T-cell (primary cell): ENCODE measurements around the gene FOXK2. TPM values are rescaled to one million over a fixed set of nuclear protein-coding genes. Genes with fewer than 3 reads are reported as not detected.
"Not testable (repeated sequence)": the region's sequence is repeated elsewhere in the genome, so short reads cannot be mapped to it uniquely, and the experiment has no call there.

Experiments used
- ATAC-seq, 4 experiments: fragments of 200-7000 bp in 3 of 4; fragments of 150-1000 bp in 1 of 4; cut with Tn5 transposase; replicated peaks in 1 of 4; 1 replicate in 3 of 4; 2 replicates in 1 of 4; pipeline ENCODE4 v1.10.0; 2021; ENCODE audit warnings: moderate library complexity in 3 of 4, mild to moderate bottlenecking in 2 of 4, moderate number of reproducible peaks in 1 of 4
- CTCF ChIA-PET, 2 donors: fragments of 300-600 bp; sonication (Branson Sonifier 250); formaldehyde crosslinking; loops; one replicate each; lab custom pipeline; 2022; ENCODE audit warnings: antibody characterized with exemption in 2 of 2; lab: Charles Lee
- POLR2A ChIA-PET, 2 donors: fragments of 300-600 bp; sonication (Branson Sonifier 250); formaldehyde crosslinking; loops; one replicate each; lab custom pipeline; 2022; ENCODE audit warnings: antibody characterized with exemption in 2 of 2; lab: Charles Lee
- DNase-seq, 35 experiments: peaks; one replicate each; pipeline versions ENCODE4 v3.0.0 to v3.0.0-alpha.2; 2013 to 2023
- H3K27ac ChIP-seq: one replicate; pipeline ENCODE4 v1.5.1; 2013; ENCODE audit warnings: low read length
- H3K27me3 ChIP-seq, 2 experiments: replicated peaks in 1 of 2; 1 replicate in 1 of 2; 2 replicates in 1 of 2; pipeline versions ENCODE4 v1.6.1 to v1.7.0; 2013; ENCODE audit warnings: low read length in 1 of 2, mixed read lengths in 1 of 2; ENCODE audit not compliant: control insufficient read depth in 2 of 2, insufficient read depth in 2 of 2; ENCODE audit errors: extremely low read depth in 1 of 2
- H3K36me3 ChIP-seq, 2 donors: 1 replicate in 1 of 2; 2 replicates in 1 of 2; pipeline versions ENCODE4 v1.6.1 to v1.7.0; 2013; ENCODE audit warnings: low read length in 1 of 2; ENCODE audit not compliant: control insufficient read depth in 2 of 2, insufficient read depth in 1 of 2; ENCODE audit errors: extremely low read depth in 1 of 2
- H3K4me1 ChIP-seq, 2 experiments: 1 replicate in 1 of 2; 2 replicates in 1 of 2; pipeline versions ENCODE4 v1.6.1 to v1.7.0; 2013; ENCODE audit warnings: low read length in 2 of 2, mixed read lengths in 1 of 2; ENCODE audit not compliant: insufficient read depth in 2 of 2, control insufficient read depth in 1 of 2; ENCODE audit errors: extremely low read depth in 1 of 2
- H3K4me3 ChIP-seq, 2 donors: 1 replicate in 1 of 2; 2 replicates in 1 of 2; pipeline versions ENCODE4 v1.5.1 to v1.7.0; 2013; ENCODE audit warnings: mild to moderate bottlenecking in 2 of 2, low read length in 1 of 2, moderate library complexity in 1 of 2; ENCODE audit not compliant: control insufficient read depth in 1 of 2; ENCODE audit errors: extremely low read depth in 1 of 2
- H3K9me3 ChIP-seq: 2 replicates; pipeline ENCODE4 v1.7.0; 2013
- H3K27ac Mint-ChIP-seq, 2 donors: one replicate each; pipeline ENCODE4 v1.8.0; 2020 to 2021; ENCODE audit warnings: mild to moderate bottlenecking in 2 of 2, mixed read lengths in 2 of 2
- H3K27me3 Mint-ChIP-seq, 2 donors: one replicate each; pipeline ENCODE4 v1.8.0; 2021 to 2022; ENCODE audit warnings: mixed read lengths in 2 of 2
- H3K36me3 Mint-ChIP-seq: one replicate; pipeline ENCODE4 v1.8.0; 2021; ENCODE audit warnings: mixed read lengths
- H3K4me1 Mint-ChIP-seq, 3 donors: one replicate each; pipeline ENCODE4 v1.8.0; 2020 to 2022; ENCODE audit warnings: mixed read lengths in 3 of 3, mild to moderate bottlenecking in 1 of 3
- H3K4me3 Mint-ChIP-seq, 3 donors: one replicate each; pipeline ENCODE4 v1.8.0; 2020 to 2022; ENCODE audit warnings: mild to moderate bottlenecking in 3 of 3, mixed read lengths in 3 of 3, moderate library complexity in 3 of 3
- H3K9me3 Mint-ChIP-seq, 3 donors: one replicate each; pipeline ENCODE4 v1.8.0; 2020 to 2022; ENCODE audit warnings: mixed read lengths in 3 of 3
- WGBS: methylation state at CpG from one replicate; pipeline ENCODE4 v1.1.5; 2013; ENCODE audit warnings: missing lambda C conversion rate; ENCODE audit not compliant: insufficient coverage; 5-methylcytosine and 5-hydroxymethylcytosine counted together
- total RNA-seq, 35 experiments: library from RNA in 6 of 35; stranded (reverse) in 6 of 35; fragments of 120-200 nt in 1 of 35; gene quantifications; one replicate each; pipeline versions ENCODE4 v1.2.1 to v1.2.4 and lab custom pipeline; 2013 to 2026

Gene FOXK2
- total RNA-seq, 5 donors from 2014 or later (not counting 1 experiment from before 2014, with no cell fraction given): 45.8 to 65.5 (median 61.9) TPM

- H3K9me3 ChIP-seq, H3K4me3 Mint-ChIP-seq: not testable (repeated sequence)
- WGBS: no CpG with 5 or more reads among the region's 5 CpGs
These were observed 7.9 kb upstream of the FOXK2 start for GRCh38 chr17:82511642-82512041.

GRCh38 chr17:82513864-82514263 lies 5.7 kb upstream of the FOXK2 start:
- H3K4me3 Mint-ChIP-seq, H3K36me3 ChIP-seq, H3K27me3 ChIP-seq, H3K4me3 ChIP-seq, H3K4me1 ChIP-seq, H3K4me1 Mint-ChIP-seq, H3K9me3 ChIP-seq, ATAC-seq, H3K27me3 Mint-ChIP-seq, POLR2A ChIA-PET, H3K27ac ChIP-seq, H3K27ac Mint-ChIP-seq, CTCF ChIA-PET, H3K9me3 Mint-ChIP-seq, DNase-seq, H3K36me3 Mint-ChIP-seq: not testable (repeated sequence)
- 100% methylated on average over 5 of the region's 10 CpGs for WGBS

More at GRCh38 chr17:82511642-82512041, 7.9 kb upstream of the FOXK2 start:
- H3K4me1 Mint-ChIP-seq, H3K4me3 ChIP-seq, H3K36me3 ChIP-seq, H3K27me3 Mint-ChIP-seq, ATAC-seq, POLR2A ChIA-PET, H3K27ac ChIP-seq, H3K27me3 ChIP-seq, H3K9me3 Mint-ChIP-seq, CTCF ChIA-PET, H3K36me3 Mint-ChIP-seq, H3K27ac Mint-ChIP-seq, H3K4me1 ChIP-seq, DNase-seq: not testable (repeated sequence)

DNA sequence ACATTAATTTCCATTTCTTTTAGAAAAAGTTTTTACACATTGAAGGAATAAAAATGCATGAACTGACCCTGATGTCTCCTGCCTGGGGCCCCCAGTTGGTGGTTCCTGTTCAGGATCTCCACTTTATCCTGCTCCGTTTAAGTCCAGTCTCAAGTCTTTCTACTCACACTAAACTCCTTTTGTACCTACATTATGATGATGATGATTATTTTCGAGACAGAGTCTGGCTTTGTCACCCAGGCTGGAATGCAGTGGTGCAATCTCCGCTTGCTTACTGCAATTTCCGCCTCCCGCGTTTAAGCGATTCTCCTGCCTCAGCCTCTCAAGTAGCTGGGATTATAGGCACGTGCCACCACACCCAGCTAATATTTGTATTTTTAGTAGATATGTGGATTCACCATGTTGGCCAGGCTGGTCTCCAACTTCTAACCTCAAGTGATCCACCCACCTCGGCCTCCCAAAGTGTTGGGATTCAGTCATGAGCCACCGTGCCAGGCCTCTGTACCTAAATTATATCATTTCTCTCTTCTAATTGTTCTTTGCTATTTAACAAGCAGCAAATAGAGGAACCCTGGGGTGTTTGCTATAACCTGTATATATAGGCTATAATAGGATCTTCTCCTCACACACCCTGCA lies 2.2 kb upstream of the FOXK2 start:
- ChIA-PET POLR2A (no interaction called here), CTCF (no interaction called here)
- ATAC-seq (no peak), DNase-seq (no peak)
- Histone ChIP-seq H3K27me3 (no peaks in the 10 kb centered on the region), H3K36me3 (no peaks in the 10 kb centered on the region), H3K9me3 (no peaks in the 10 kb centered on the region), H3K27ac (no peak overlapping the region), H3K4me1 (peaks cover 7 to 24% of the 10 kb centered on the region in 2 experiments), H3K4me3 (no peak overlapping the region)
- 100% methylated on average over 1 of the region's 10 CpGs for WGBS
- H3K4me3 Mint-ChIP-seq: no peak overlapping the region
- H3K36me3 Mint-ChIP-seq: peaks cover 2% of the 10 kb centered on the region
- H3K27ac Mint-ChIP-seq: no peak overlapping the region
- no peaks in the 10 kb centered on the region for H3K9me3 Mint-ChIP-seq
- peaks cover 11 to 17% (median 15%) of the 10 kb centered on the region in 3 donors for H3K4me1 Mint-ChIP-seq
- H3K27me3 Mint-ChIP-seq: no peaks in the 10 kb centered on the region

GRCh38 chr17:82519971-82520903 lies 705 bp downstream of the FOXK2 start:
- H3K27me3 Mint-ChIP-seq: no peaks in the 10 kb centered on the region
- H3K4me1 Mint-ChIP-seq: peaks cover 36 to 39% (median 36%) of the 10 kb centered on the region in 3 donors
- Histone ChIP-seq H3K4me1 (peaks cover 10 to 49% of the 10 kb centered on the region in 2 experiments), H3K27me3 (no peaks in the 10 kb centered on the region), H3K4me3 (peak overlapping the region; percentile 51 to 64), H3K9me3 (no peaks in the 10 kb centered on the region), H3K36me3 (no peaks in the 10 kb centered on the region), H3K27ac (no peak overlapping the region)
- DNase-seq: peak in 28 of 35 experiments; percentile 5 to 62 (median 28)
- H3K27ac Mint-ChIP-seq: peak overlapping the region; percentile 72 to 79
- ChIA-PET CTCF (interaction anchor here in 1 of 2 donors (0.6 to 1.1 kb wide), 2 partner anchors 10 to 17 kb away, joined by 3 read pairs; no protein-coding TSS in a partner anchor), POLR2A (interaction anchor here (0.5 to 1.2 kb wide), 4 partner anchors 14 to 390 kb away, joined by 3 to 7 read pairs (median 3); no protein-coding TSS in a partner anchor)
- H3K36me3 Mint-ChIP-seq: peaks cover 2% of the 10 kb centered on the region
- peak overlapping the region; percentile 87 to 99 (median 88) for H3K4me3 Mint-ChIP-seq
- under 1% methylated on average over 84 of the region's 94 CpGs for WGBS
- ATAC-seq: peak; percentile 17 to 34 (median 29)
- no peaks in the 10 kb centered on the region for H3K9me3 Mint-ChIP-seq

DNA sequence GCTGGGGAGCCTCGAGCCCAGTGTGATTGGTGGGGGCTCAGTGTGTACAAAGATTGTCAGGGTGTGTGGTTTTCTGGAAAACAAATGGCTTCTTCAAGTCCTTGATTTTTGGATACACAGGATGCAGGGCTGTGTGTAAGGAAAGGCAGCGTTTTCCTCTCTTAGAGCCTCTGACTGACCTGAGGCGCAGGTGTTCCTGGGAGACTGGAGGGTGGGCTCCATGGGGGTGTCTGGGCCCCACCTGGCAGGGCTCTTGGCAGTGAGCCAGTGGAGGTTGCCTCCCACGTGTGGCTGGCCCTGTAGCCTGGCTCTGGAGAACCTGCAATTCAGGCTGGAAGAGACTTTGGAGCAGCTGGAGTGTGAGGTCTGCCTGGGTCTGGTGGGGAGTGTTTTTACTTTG lies 5.0 kb downstream of the FOXK2 start:
- Histone ChIP-seq H3K27me3 (no peaks in the 10 kb centered on the region), H3K27ac (no peak overlapping the region), H3K4me1 (peaks cover 14 to 61% of the 10 kb centered on the region in 2 experiments), H3K9me3 (no peaks in the 10 kb centered on the region), H3K36me3 (no peaks in the 10 kb centered on the region), H3K4me3 (no peak overlapping the region)
- no peak for DNase-seq
- WGBS: 62% methylated on average over 3 of the region's 4 CpGs
- POLR2A ChIA-PET: no interaction called here
- Mint-ChIP-seq H3K27me3 (no peaks in the 10 kb centered on the region), H3K9me3 (no peaks in the 10 kb centered on the region), H3K4me1 (peaks cover 65 to 71% (median 69%) of the 10 kb centered on the region in 3 donors), H3K27ac (peak overlapping the region in 1 of 2 donors; percentile 27), H3K36me3 (peaks cover 5% of the 10 kb centered on the region), H3K4me3 (peak overlapping the region in 1 of 3 donors; percentile 37)
- CTCF ChIA-PET: no interaction called here
- no peak for ATAC-seq

GRCh38 chr17:82525712-82526111 lies 6.2 kb downstream of the FOXK2 start:
- CTCF ChIA-PET: no interaction called here
- Histone ChIP-seq H3K4me1 (peaks cover 14 to 60% of the 10 kb centered on the region in 2 experiments), H3K27ac (no peak overlapping the region)

More at GRCh38 chr17:82525712-82526111, 6.2 kb downstream of the FOXK2 start:
- Mint-ChIP-seq H3K36me3 (peaks cover 5% of the 10 kb centered on the region), H3K9me3 (no peaks in the 10 kb centered on the region), H3K27ac (peak overlapping the region in 1 of 2 donors; percentile 45), H3K27me3 (no peaks in the 10 kb centered on the region), H3K4me1 (peaks cover 66 to 75% (median 75%) of the 10 kb centered on the region in 3 donors), H3K4me3 (no peak overlapping the region)
- no peak for DNase-seq
- Histone ChIP-seq H3K27me3 (no peaks in the 10 kb centered on the region), H3K36me3 (no peaks in the 10 kb centered on the region), H3K9me3 (no peaks in the 10 kb centered on the region), H3K4me3 (no peak overlapping the region)
- no peak for ATAC-seq
- WGBS: 78% methylated on average over 3 of the region's 4 CpGs
- POLR2A ChIA-PET: no interaction called here
